Cardiac septum (tissue), 1 donor: ENCODE measurements around the gene SYNGR1. TPM values are rescaled to one million over a fixed set of nuclear protein-coding genes. Genes with fewer than 3 reads are reported as not detected.
A peak's percentile ranks its signal among the peaks of the same experiment; 100 is the strongest.

Source experiments
- DNase-seq: peaks from one replicate; pipeline ENCODE4 v3.0.0-alpha.2; 2020; ENCODE audit warnings: low spot score
- intact Hi-C: fragments of 100-400 bp; cut with DNase I; formaldehyde crosslinking; loops from one replicate; pipeline ENCODE4 v1.14.0; 2022
- total RNA-seq: library from RNA; stranded (reverse); fragmentation: NEBNext Ultra II Directional; extraction: Animal tissue kit (Norgen Biotek cat#: 25700); gene quantifications from one replicate; pipeline ENCODE4 v1.2.1, GENCODE V29; 2021
- donor health status: DM: no; HTN: no; CAD: no.

The SYNGR1 gene
- total RNA-seq, 1 donor from 2014 or later: 41.1 TPM

DNA sequence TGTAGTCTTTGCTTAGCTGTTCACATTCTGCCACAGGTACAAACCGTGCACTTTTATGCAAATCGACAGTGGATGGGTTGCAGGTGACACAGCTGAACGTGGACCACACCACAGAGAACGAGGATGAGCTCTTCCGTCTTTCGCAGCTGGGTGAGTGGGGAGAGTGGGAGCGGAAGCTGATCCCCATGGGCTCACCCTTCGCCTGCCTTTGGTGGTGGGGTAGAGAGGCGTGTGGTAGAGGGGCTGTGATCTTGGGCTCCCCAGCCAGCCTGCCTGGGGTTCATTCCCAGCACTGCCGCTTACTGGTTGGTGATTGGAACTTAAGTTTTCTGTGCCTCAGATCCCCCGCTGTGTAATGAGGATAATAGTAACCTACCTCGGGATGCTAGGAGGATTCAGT is 68.9 kb downstream of the SYNGR1 start:
- intact Hi-C loops: no loop called here
- DNase-seq: no peak

DNA sequence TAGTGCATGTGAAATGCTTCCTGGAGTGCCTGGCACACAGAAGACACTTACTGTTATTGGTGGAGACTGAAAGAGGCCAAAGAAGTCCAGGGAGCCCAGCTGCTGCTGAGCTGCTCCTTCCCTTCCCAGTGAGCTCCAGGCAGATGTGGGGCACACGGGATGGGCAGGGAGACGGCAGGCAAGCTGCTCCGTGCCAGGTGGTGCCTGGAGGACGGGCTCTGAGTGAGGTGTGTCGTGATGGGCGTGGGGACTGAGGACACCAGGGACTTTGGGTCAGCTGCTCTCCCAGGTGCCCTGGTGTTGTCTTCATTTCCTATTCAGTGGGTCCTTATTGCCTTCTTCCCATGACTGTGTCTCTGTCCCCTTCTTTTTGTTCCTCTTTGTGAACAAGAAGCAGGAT is 69.3 kb downstream of the SYNGR1 start:
- intact Hi-C loops: no loop called here
- peak; percentile 33 for DNase-seq

DNA sequence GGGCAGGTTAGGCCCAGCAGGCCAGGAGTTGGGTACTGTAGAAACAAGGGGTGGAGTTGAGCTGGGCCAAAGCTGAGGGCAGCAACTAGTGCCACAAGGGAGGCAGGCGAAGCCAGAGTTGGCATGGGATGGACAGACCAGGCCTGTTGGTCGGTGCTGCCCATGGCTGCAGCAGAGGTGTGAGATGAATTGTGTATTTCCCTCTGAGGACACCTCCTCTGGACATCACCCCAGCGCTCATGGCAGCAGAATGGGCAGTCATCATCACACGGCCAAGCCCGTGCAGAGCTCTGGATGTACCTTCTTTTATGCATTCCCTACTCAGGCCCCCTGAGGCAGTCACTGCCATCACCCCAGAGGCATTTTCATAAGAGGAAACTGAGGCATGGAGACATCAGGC is 70.1 kb downstream of the SYNGR1 start:
- no peak for DNase-seq

DNA sequence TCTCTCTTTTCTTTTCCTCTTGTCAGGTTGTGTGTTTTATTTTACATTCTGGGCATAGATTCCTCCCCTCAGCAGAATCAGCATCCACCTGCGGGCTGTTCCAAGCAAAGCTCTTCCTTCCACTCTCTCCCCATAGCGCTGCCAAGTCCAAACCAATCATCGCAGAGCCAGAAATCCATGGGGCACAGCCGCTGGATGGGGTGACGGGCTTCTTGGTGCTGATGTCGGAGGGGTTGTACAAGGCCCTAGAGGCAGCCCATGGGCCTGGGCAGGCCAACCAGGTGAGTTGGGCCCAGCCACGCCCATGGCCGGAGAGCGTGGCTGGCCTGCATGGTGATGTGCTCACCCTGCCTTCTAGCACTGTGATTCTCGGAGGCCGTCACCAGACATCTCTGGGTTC is 71.9 kb downstream of the SYNGR1 start:
- DNase-seq: no peak
- intact Hi-C loops: no loop called here

More for the DNA sequence above, 70.1 kb downstream of the SYNGR1 start:
- intact Hi-C loops: no loop called here

DNA sequence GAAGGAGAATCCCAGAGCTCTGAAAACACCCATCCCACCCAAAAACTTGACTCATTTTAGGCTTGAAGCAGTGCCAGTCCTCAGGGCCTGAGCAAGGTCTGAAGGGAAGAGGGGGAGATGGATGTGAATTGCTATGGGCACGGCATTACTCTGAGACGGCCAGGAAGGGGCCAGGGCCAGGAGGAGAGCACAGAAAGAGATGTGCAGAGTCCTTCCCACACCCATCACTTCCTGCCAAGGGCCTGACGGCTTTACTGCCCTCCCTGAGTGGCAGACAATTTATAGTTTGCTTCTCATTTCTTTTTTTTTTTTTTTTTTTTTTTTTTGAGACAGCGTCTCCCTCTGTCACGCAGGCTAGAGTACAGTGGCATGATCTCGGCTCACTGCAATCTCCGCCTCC is 72.3 kb downstream of the SYNGR1 start:
- intact Hi-C loops: no loop called here
- no peak for DNase-seq

DNA sequence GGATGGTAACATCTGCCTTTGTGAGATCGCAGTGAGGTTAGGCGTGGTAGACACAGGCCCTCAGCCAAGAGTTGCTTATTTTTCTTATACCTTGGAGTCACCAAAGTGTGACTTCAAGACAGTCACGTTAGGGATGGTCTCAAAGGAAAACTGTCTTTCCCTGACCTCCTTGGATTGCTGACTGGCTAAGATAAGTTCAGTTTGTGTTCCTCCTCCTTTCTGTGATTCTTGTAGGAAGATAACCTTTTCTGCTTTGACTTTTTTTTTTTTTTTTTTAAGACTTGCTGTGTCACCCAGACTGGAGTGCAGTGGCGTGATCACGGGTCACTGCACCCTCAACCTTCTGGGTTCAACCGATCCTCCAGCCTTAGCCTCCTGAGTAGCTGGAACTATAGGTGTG is 72.9 kb downstream of the SYNGR1 start:
- no peak for DNase-seq
- intact Hi-C loops: no loop called here

DNA sequence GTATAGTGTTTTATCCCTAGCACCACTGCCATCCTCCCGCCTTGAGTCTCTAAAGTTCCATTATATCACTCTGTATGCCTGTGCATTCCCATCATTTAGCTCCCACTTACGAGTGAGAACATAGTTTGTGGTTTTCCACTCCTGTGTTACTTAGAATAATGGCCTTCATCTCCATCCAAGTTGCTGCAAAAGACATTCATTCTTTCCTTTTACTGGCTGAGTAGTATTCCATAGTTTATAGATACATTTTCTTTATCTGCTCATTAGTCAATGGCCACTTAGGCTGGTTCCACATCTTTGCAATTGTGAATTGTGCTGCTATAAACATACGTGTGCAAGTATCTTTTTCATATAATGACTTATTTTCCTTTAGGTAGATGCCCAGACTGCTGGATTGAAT is 74.2 kb downstream of the SYNGR1 start:
- DNase-seq: no peak
- intact Hi-C loops: no loop called here

DNA sequence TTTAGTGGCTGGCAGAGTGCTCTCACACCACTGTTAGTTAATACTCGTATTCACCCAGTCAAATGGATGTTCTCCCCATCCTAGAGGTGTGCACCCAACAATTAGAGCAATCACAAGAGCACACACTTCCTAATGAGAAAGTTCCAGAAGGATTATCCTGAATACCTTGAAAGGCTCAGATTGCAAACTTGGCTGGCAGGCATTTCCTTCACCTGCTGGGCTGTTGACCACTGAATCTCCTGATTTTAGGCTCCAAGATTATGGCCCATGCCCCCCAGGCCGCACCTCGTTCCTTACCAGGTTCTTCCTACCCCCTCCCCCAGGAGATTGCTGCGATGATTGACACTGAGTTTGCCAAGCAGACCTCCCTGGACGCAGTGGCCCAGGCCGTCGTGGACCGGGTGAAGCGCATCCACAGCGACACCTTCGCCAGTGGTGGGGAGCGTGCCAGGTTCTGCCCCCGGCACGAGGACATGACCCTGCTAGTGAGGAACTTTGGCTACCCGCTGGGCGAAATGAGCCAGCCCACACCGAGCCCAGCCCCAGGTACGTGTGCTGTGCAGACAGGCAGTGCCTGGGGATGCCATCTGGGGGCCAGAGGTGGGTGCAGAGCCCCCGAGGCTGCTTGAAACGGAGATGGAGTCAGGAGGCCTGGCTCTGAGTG is 76.7 kb downstream of the SYNGR1 start:
- no peak for DNase-seq
- intact Hi-C loops: no loop called here

DNA sequence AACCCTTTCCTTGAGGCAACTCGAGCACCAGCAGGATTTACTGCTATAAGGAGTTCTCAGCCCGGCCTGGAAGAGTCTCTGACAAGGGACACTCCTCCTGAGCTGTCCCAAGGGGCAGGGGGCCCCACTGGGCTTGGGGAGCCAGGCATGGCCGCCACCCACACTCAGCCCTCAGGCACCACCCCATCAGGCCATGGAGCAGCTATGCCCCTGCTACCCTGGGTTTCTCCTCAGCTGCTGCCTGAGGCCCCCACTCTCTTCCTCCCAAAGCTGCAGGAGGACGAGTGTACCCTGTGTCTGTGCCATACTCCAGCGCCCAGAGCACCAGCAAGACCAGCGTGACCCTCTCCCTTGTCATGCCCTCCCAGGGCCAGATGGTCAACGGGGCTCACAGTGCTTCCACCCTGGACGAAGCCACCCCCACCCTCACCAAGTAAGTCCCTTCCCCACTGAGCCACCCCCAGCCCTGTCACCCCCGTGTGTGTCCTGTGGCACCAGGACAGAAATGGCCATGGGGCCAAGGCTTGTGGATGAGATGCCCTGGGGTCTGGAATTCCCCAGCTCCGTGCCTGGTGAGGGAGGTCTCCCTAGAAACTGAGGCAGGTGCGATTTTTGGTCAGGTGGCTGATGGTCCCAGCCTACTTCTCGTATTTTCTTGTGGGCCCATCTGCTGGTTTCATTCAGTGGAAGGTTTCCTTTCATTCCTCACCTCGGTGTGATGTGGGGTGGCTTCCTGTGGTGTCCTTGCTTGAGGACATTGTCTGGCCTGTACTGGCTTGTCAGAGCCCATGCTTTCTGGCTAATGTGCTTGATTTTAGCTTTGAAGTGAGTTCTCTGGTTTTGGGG is 78.2 kb downstream of the SYNGR1 start:
- intact Hi-C loops: no loop called here
- no peak for DNase-seq

DNA sequence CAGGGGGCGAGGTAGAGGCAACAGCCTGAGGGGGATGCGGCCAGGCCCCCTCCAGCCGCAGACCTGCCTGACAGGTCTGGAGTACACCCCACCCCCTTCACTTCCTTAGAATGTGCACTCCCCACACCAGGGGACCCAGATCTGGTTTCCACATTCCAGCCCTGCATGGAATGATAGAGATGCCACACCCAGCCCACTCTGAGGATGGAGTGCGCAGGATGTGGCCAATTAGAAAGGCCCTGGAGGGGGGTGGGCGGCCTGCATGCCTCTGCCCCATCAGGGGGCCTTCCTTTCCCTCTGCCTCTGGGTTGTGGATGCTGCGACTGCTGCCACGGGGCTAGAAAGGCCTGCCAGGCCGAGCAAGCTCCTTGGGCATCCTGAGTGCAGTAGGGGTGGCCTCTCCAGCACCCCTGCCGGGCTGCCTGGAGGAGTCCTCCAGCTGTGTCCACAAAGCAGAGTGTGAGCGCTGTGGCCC is 78.8 kb downstream of the SYNGR1 start:
- DNase-seq: no peak
- intact Hi-C loops: no loop called here

DNA sequence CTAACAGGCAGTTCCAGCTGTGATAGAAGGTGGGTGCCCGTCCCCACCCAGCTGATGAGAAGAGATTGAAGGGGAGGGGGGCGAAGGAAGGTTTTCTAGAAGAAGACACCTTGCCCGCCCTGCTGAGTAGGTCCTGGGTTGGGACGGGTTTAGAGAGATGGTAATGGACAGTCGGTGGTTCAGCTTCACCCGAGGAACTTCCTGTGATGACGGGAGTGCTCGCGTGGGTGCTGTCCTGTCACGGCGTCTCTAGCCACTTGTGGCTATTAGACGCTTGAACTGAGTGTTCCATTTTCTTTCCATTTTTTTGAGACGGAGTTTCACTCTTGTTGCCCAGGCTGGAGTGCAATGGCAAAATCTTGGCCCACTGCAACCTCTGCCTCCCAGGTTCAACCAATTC is 79.4 kb downstream of the SYNGR1 start:
- intact Hi-C loops: no loop called here
- no peak for DNase-seq

DNA sequence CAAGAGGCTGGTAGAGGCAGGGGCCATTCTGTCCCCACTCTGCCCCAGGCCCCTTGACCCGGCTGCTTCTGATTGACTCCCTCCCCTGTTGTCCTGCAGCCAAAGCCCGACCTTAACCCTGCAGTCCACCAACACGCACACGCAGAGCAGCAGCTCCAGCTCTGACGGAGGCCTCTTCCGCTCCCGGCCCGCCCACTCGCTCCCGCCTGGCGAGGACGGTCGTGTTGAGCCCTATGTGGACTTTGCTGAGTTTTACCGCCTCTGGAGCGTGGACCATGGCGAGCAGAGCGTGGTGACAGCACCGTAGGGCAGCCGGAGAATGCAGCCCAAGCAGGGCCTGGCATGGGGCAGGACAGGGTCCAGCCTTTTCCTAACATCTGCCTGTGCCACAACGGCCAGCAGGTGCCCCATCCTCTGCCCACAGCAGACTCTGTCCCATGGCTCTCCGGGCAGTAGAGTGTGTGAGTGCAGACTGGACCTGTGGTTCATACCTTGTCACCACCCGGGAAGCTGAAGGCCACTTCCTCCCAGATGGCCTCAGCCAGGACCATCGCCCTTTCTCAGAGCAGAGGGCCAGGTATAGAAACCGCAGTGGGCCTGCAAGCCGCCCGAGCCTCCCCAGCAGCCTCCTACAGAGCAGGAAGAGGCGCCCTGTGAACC is 80.3 kb downstream of the SYNGR1 start:
- intact Hi-C loops: no loop called here
- DNase-seq: no peak

DNA sequence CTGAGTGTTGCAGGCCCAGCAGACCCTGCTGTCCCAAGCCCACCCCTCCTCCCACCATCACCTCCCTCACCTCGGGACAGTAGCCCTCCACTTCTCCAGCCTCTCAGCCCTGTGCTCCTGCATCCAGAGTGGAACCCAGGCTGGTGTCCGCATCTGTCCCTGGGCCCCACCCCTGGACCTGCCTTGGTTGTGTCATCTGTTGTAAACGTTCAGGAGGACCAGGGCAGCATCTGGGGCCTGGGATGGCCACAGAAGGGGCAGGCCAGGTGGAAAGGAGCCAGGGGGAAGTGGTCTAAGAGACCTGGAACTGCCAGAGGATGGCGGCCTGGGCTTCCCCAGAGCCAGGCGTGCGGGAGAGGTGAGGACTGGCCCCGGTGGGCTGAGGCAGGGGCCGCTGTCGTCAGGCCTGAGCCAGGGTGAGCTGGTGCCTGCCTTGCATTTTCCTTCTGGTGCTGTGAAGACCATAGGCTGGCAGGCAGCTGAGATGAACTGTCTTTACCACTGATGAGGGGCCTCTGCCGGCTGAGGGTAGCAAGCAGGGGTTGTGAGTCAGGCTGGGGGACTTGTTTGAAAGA is 80.9 kb downstream of the SYNGR1 start:
- intact Hi-C loops: no loop called here
- no peak for DNase-seq

DNA sequence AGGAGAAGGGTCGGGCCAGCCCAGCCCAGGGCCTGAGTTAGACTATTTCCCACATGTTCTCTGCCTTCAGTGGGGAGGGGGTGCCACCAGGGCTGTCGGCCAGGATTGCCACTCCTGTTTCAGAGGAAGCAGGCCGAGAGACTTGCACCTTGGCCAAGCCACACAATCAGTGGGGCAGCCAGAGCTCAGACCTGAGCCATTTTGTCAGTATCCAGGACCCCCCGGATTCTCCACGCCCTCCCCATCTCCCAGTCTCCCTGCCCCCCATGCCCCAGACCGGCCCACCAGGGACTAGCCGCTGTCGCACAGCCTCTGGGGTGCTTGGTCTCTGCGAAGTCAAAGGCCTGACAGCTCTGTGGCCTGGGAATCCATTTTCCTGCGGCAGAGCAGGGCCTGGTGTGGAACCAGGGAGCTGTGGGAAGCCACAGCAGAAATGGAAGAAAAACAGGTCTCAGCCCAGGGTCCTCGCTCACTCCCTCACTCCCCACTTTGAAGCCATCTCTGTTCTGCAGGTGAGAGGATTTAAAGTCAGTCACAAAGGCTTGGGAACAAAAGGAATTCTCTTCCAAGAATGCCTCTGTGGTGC is 81.5 kb downstream of the SYNGR1 start:
- no peak for DNase-seq
- intact Hi-C loops: no loop called here

DNA sequence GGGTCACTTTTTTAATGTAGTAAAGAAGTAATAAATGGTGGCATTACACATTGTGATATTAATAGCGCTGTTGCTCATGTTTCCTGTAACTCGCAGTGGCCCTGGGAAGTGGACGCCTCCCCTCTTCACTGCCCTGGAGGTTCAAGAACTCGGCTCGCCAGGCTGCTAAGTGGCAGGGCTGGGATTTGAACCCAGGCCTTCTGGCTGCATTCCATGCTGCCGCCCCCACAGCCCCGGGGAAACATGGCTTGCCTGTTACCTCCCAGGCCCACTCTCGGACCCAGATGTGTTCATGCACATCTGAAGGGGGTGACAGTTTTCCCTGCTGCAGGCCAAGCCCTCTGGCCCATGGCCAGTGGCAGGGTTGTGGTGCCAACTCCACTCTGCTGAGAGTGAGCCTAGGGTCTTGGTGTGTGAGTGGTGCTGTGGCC is 82.0 kb downstream of the SYNGR1 start:
- intact Hi-C loops: no loop called here
- DNase-seq: no peak

DNA sequence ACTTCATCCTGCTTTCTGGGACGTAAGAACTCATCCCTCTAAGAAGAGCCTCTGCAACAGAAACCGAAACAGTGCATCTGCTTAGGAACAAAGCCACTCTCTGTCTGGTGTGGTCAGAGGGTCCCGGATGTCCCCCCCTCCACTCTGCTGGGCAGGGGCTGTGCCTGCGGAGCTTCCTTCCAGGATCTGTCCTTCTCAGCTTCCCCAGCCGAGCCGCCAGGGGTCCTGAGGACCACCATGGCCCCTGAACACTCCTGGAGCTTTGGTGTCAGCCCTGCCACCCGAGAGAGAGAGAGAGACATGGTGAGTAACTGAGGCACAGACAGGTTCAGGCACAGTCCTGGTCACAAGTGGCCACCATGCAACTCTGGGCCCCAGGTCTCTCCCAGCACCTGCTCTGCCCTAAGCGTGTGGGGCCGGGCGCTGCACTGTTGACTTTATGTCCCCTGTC is 82.6 kb downstream of the SYNGR1 start:
- intact Hi-C loops: no loop called here
- DNase-seq: no peak

DNA sequence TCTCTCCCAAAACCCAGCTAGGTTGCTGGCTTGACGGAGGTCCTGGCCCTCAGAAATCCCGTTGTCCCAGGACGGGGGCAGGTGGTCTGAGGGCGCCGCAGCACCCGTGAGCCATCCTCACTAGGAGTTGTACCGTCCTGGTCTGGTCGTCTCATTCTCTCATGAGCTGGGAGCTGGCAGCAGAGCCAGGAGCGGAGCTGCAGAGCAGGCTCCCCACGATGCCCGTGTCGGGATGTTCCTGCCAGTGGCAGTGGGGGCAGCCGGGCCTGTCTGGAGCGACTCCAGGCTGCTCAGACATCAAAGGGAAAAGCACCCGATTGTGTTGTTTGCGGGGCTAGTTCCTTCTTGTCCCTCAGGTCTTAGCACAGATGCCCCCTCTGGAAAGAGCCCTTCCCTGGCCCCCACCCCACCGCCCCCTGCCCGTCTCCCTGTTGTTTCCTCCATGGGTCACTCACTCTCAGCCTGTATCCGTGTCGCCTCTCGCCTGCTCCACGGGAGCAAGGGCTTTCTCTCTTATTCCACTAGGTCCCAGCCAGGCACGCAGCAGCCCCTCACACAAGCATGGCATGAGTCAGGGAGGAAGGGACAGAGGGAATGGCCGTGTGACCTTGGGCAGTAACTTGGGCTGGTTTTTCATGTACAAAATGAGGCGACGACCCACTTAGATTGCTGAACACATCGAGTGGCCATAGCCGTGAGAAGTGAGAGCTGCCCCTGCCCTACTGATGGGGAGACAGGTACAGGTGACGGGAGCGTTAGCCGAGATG is 83.9 kb downstream of the SYNGR1 start:
- intact Hi-C loops: no loop called here
- no peak for DNase-seq

DNA sequence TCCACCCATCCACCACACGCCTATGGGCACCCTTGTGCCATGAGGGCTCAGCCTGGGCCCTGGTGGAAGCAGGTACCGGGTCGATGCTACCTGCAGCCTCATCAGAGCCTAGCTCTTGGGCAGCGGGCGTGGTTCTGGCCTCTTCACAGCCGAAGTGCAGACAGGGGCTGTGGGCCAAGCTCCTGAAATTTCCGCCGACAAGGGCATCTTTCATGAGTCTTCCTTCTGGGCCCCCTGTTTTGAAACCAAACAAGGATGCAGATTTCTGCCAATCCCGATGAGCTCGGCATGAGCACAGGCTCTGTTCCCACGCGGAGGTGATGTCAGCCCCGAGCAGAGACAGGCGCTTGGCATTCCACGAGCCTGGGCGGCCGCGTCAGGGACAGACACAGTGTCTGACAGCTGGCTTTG is 84.5 kb downstream of the SYNGR1 start:
- intact Hi-C loops: no loop called here
- no peak for DNase-seq

DNA sequence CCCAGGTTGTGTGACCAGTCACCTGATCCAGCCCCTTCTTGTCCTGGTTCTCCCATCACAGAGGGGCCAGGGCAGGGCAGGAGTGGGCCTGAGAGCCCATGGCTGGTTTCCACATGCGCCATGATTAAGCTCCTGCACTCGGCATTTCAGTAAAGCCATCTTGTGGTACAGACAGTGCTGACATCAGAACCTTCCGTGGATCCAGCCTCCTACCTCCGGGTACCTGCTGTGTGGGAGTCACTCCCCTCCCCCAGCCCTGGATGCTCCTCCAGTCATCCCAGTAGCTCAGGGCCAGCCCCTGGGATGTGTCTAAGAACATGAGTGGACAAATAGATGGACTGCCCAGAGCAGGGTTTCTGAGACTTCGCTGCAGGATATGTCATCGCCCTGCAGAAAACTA is 84.9 kb downstream of the SYNGR1 start:
- no peak for DNase-seq
- intact Hi-C loops: no loop called here
